Ovary (tissue), 9 donors: ENCODE data around the gene PRSS8. TPM values are rescaled to one million over a fixed set of nuclear protein-coding genes. Genes with fewer than 3 reads are reported as not detected.

ENCODE experiments used
- DNase-seq, 5 donors: peaks; one replicate each; pipeline ENCODE4 v3.0.0-alpha.2; 2019 to 2020
- H3K27ac ChIP-seq, 2 donors: fragments of 200-600 bp; one replicate each; pipeline versions ENCODE4 v1.5.1 to v1.8.0; 2019 to 2022
- H3K27me3 ChIP-seq: fragments of 200-600 bp; one replicate; pipeline ENCODE4 v1.8.0; 2022
- H3K36me3 ChIP-seq: fragments of 200-600 bp; sonication (generic); one replicate; pipeline ENCODE4 v1.5.1; 2019
- H3K4me1 ChIP-seq: one replicate; pipeline ENCODE4 v1.8.1; 2013; ENCODE audit warnings: mild to moderate bottlenecking, moderate library complexity; ENCODE audit not compliant: insufficient read depth
- H3K4me3 ChIP-seq: fragments of 200-600 bp; sonication (generic); one replicate; pipeline ENCODE4 v1.5.1; 2017
- H3K9me3 ChIP-seq, 2 donors: fragments of 200-600 bp in 1 of 2; sonication (generic) in 1 of 2; one replicate each; pipeline versions ENCODE4 v1.5.1 to v1.8.1; 2013 to 2019; ENCODE audit warnings: mild to moderate bottlenecking in 1 of 2, moderate library complexity in 1 of 2
- EP300 ChIP-seq: sonication (generic); formaldehyde crosslinking; IDR thresholded peaks from one replicate; pipeline ENCODE4 v1.6.1; 2017; ENCODE audit warnings: antibody characterized with exemption
- POLR2A ChIP-seq: fragments of 450-650 bp; IDR thresholded peaks from one replicate; pipeline ENCODE4 v1.6.1; 2017; ENCODE audit warnings: antibody characterized with exemption, mild to moderate bottlenecking, moderate library complexity
- WGBS, 3 donors: extraction: QIAGEN DNeasy Blood & Tissue Kit in 1 of 3; methylation state at CpG; one replicate each; pipeline versions ENCODE4 v1.1.5 to v1.1.7; 2013 to 2017; 5-methylcytosine and 5-hydroxymethylcytosine counted together
- intact Hi-C, 4 donors: fragments of 100-400 bp; cut with DNase I; formaldehyde crosslinking; loops; one replicate each; pipeline versions ENCODE4 v1.11.0 to v1.15.1; 2022 to 2023
- polyA plus RNA-seq, 2 donors: library from polyadenylated mRNA; stranded (reverse); fragments of 200-250 nt in 1 of 2; fragments of 350-450 nt in 1 of 2; fragmentation: Illumina TruSeq in 1 of 2; extraction: RNeasy Lipid Tissue Mini Kit (QIAGEN cat#74804) in 1 of 2; gene quantifications; one replicate each; pipeline ENCODE4 v1.2.3, GENCODE V29; 2013 to 2014
- total RNA-seq, 7 donors: library from RNA; depleted of rRNA in 2 of 7; stranded (reverse); fragments of >200 nt in 2 of 7; fragmentation: NEBNext Ultra II Directional in 3 of 7; extraction: Animal tissue kit (Norgen Biotek cat#: 25700) in 3 of 7; gene quantifications; one replicate each; pipeline versions ENCODE4 v1.1.0 to v1.2.4, GENCODE V29; 2016 to 2023
- TF ChIP-seq, protein P1 (sequence below), 3 donors: fragments of 450-650 bp in 2 of 3; fragments of 200-600 bp in 1 of 3; IDR thresholded peaks; one replicate each; pipeline versions ENCODE4 v1.5.1 to v1.8.0; 2016 to 2022; ENCODE audit warnings: antibody characterized with exemption in 3 of 3, mild to moderate bottlenecking in 1 of 3
- donor health status: DM: no; HTN: no; CAD: no; lungs with moderate emphysema.
- donor health status: DM: no; HTN: no; CAD: no.
- donor health status: Bipolar disorder and iron deficiency.
- donor health status: DM: yes; HTN: yes; CAD: no.
- donor health status: DM: no; HTN: no; CAD: no.
- donor health status: DM: yes; HTN: yes; CAD: no.

Gene PRSS8
- total and polyA plus RNA-seq, 9 donors: 0.05 to 47.0 (median 1.9) TPM; not detected in 3

DNA sequence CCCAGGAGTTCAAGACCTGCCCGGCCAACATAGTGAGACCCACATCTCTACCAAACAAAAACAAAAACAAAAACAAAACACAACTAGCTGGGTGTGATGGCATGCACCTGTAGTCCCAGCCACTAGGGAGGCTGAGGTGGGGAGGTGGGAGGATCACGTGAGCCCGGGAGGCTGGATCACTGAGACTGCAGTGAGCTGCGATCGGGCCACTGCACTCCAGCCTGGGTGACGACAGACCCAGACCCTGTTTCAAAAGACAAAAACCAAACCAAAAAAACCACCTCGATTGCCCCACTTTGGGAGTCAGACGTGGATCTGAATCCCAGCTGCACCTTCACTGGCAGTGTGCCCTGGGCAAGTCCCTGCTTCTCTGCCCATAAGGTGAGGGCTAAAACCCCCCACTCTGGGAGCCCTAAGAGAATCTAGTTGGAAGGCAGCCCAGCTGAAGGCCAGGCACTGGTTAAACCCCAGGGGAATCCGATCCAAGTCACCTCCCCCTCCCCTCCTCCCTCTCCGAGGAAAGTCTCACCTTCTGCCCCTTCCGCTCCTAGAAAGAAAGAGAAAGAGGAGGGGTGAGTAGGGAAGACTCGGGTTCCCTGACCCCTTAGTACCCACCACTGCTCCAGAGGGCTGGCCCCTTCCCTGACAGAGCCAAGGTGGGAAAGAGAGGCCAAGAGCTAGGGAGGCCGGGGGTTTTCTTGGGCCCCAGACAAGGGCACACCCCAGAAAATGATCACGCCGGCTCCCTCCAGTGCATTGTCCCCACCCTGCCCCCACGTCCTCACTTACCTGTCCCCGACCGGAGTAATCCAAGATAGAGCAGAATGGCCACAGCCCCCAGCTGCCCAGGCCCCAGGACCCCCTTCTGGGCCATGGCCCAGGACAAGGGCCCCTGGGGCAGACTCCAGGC lies 647 bp downstream of the PRSS8 start:
- 15 to 21% (median 18%) methylated on average over 18 of the region's 18 CpGs for WGBS, 3 donors

DNA sequence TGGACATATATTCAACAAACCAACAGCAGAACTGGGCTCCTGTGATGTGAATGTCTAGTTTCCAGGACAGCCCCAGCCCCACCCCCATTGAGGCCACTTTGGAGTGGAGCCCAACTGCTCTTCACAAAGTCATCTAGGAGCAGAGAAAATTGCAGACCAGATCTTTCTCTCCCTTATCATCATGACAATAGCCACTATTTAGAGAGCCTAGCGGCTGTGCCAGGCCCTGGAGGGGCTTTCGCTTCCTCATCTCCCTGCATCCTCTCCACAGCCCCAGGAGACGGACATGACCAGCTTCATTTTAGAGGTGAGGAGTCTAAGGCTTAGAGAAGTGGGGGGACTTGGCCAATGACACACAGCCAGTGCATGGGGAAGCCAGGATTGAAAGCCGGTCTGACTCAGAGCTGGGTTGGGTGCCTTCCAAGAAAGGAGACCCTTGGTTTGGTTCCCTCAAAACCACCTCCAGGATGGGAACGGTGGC lies 1.4 kb downstream of the PRSS8 start:
- Histone ChIP-seq H3K9me3 (no peaks in the 10 kb centered on the region), H3K4me3 (no peak overlapping the region), H3K36me3 (no peaks in the 10 kb centered on the region), H3K4me1 (no peaks in the 10 kb centered on the region), H3K27me3 (no peaks in the 10 kb centered on the region), H3K27ac (no peak overlapping the region)
- 38 to 44% (median 40%) methylated on average over 5 of the region's 5 CpGs for WGBS, 3 donors
- no peak for TF ChIP-seq POLR2A
- TF ChIP-seq, protein P1, sequence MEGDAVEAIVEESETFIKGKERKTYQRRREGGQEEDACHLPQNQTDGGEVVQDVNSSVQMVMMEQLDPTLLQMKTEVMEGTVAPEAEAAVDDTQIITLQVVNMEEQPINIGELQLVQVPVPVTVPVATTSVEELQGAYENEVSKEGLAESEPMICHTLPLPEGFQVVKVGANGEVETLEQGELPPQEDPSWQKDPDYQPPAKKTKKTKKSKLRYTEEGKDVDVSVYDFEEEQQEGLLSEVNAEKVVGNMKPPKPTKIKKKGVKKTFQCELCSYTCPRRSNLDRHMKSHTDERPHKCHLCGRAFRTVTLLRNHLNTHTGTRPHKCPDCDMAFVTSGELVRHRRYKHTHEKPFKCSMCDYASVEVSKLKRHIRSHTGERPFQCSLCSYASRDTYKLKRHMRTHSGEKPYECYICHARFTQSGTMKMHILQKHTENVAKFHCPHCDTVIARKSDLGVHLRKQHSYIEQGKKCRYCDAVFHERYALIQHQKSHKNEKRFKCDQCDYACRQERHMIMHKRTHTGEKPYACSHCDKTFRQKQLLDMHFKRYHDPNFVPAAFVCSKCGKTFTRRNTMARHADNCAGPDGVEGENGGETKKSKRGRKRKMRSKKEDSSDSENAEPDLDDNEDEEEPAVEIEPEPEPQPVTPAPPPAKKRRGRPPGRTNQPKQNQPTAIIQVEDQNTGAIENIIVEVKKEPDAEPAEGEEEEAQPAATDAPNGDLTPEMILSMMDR (IDR thresholded peaks at IDR 0.05): no peak
- no peak for TF ChIP-seq EP300
- DNase-seq: no peak
- intact Hi-C loops: loop anchor here in 1 of 4 donors (10.0 kb wide), 1 partner anchor 51 kb away; the partner anchor contains the start of gene FUS

More for the DNA sequence above, 647 bp downstream of the PRSS8 start:
- Histone ChIP-seq H3K36me3 (no peaks in the 10 kb centered on the region), H3K4me3 (peak overlapping the region; percentile 4), H3K27ac (no peak overlapping the region), H3K9me3 (no peaks in the 10 kb centered on the region), H3K27me3 (no peaks in the 10 kb centered on the region), H3K4me1 (no peaks in the 10 kb centered on the region)
- DNase-seq: no peak
- intact Hi-C loops: loop anchor here in 1 of 4 donors (10.0 kb wide), 1 partner anchor 50 kb away; the partner anchor contains the start of gene FUS
- no peak for TF ChIP-seq EP300
- TF ChIP-seq, protein P1 (IDR thresholded peaks at IDR 0.05): no peak
- TF ChIP-seq POLR2A: no peak

DNA sequence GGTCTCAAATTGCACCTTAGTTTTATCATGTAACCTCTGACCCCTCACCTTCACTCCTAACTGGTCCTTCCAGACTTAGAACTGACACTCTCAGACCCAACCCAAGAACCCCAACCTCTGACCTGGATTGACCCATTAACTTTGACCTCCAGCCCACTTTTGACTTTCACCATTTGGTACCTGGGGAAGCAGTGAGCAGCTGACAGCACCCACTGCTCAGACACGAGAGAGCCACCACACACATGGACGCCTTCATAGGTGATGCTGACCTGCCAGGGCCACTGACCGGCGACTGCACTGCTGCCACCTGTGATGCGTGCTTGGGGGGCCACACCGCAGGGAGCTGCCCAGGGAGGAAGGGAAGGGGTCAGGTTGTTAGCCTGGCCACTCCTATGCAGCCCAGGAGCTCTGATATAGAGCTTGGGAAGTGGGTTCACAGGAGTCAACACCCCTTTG lies 2.5 kb downstream of the PRSS8 start:
- Histone ChIP-seq H3K4me1 (no peaks in the 10 kb centered on the region), H3K36me3 (no peaks in the 10 kb centered on the region), H3K27ac (no peak overlapping the region), H3K4me3 (no peak overlapping the region), H3K9me3 (no peaks in the 10 kb centered on the region), H3K27me3 (no peaks in the 10 kb centered on the region)
- DNase-seq: no peak
- 79 to 91% (median 83%) methylated on average over 6 of the region's 6 CpGs for WGBS, 3 donors
- intact Hi-C loops: loop anchor here in 1 of 4 donors (10.0 kb wide), 1 partner anchor 52 kb away; the partner anchor contains the start of gene FUS
- TF ChIP-seq EP300: no peak
- TF ChIP-seq, protein P1 (IDR thresholded peaks at IDR 0.05): no peak

- intact Hi-C loops: loop anchor here in 1 of 4 donors (10.0 kb wide), 1 partner anchor 52 kb away; the partner anchor contains the start of gene FUS
- H3K36me3 ChIP-seq: no peaks in the 10 kb centered on the region
- H3K4me3 ChIP-seq: no peak overlapping the region
- no peak for DNase-seq
- H3K27ac ChIP-seq: no peak overlapping the region
- WGBS, 3 donors: 79 to 85% (median 79%) methylated on average over 20 of the region's 20 CpGs
- H3K9me3 ChIP-seq: no peaks in the 10 kb centered on the region
- H3K27me3 ChIP-seq: no peaks in the 10 kb centered on the region
- no peaks in the 10 kb centered on the region for H3K4me1 ChIP-seq
- TF ChIP-seq POLR2A (no peak), EP300 (no peak)
- TF ChIP-seq, protein P1 (IDR thresholded peaks at IDR 0.05): no peak
These were observed 3.1 kb downstream of the PRSS8 start for GRCh38 chr16:31132303-31132979.
